HEK293 (cell line): ENCODE data around the gene CTBP2.

Experiments used
- BCL11A ChIP-seq: fragments of 450-650 bp; formaldehyde crosslinking; IDR thresholded peaks from 2 replicates; pipeline ENCODE4 v1.5.1; 2016; ENCODE audit warnings: low read depth, missing biosample characterization, missing genetic modification characterization
- BCL11B ChIP-seq: fragments of 450-650 bp; formaldehyde crosslinking; IDR thresholded peaks from 2 replicates; pipeline ENCODE4 v1.5.1; 2016; ENCODE audit warnings: low read depth, missing biosample characterization, missing genetic modification characterization
- FEZF1 ChIP-seq: fragments of 450-650 bp; formaldehyde crosslinking; IDR thresholded peaks from 2 replicates; pipeline ENCODE4 v1.5.1; 2016; ENCODE audit warnings: missing biosample characterization, missing genetic modification characterization
- HOXA7 ChIP-seq: sonication (generic); formaldehyde crosslinking; IDR thresholded peaks from 2 replicates; pipeline ENCODE4 v1.8.1; 2022; ENCODE audit warnings: missing genetic modification reagents, borderline replicate concordance
- IKZF3 ChIP-seq: fragments of 450-650 bp; IDR thresholded peaks from 2 replicates; pipeline ENCODE4 v1.5.0; 2018; ENCODE audit warnings: missing biosample characterization, mild to moderate bottlenecking, missing genetic modification characterization, moderate library complexity
- KLF8 ChIP-seq: fragments of 450-650 bp; formaldehyde crosslinking; IDR thresholded peaks from 2 replicates; pipeline ENCODE4 v1.5.1; 2016; ENCODE audit warnings: missing biosample characterization, missing genetic modification characterization
- MZF1 ChIP-seq: fragments of 450-650 bp; formaldehyde crosslinking; IDR thresholded peaks from 2 replicates; pipeline ENCODE4 v1.5.1; 2017; ENCODE audit warnings: missing biosample characterization, missing genetic modification characterization, borderline replicate concordance
- OSR2 ChIP-seq: fragments of 450-650 bp; formaldehyde crosslinking; IDR thresholded peaks from 2 replicates; pipeline ENCODE4 v1.5.1; 2016; ENCODE audit warnings: missing biosample characterization, missing genetic modification characterization
- PRDM6 ChIP-seq: fragments of 450-650 bp; formaldehyde crosslinking; IDR thresholded peaks from 2 replicates; pipeline ENCODE4 v1.5.1; 2017; ENCODE audit warnings: missing biosample characterization, missing genetic modification characterization
- SALL2 ChIP-seq: fragments of 450-650 bp; formaldehyde crosslinking; IDR thresholded peaks from 2 replicates; pipeline ENCODE4 v1.5.0; 2017; ENCODE audit warnings: missing biosample characterization, mild to moderate bottlenecking, missing genetic modification characterization, borderline replicate concordance
- WT1 ChIP-seq: fragments of 450-650 bp; formaldehyde crosslinking; IDR thresholded peaks from 2 replicates; pipeline ENCODE4 v1.5.1; 2016; ENCODE audit warnings: missing biosample characterization, missing genetic modification characterization
- YY2 ChIP-seq: fragments of 450-650 bp; formaldehyde crosslinking; IDR thresholded peaks from 2 replicates; pipeline ENCODE4 v1.5.1; 2016; ENCODE audit warnings: missing biosample characterization, missing genetic modification characterization
- ZBTB20 ChIP-seq: fragments of 450-650 bp; formaldehyde crosslinking; IDR thresholded peaks from 2 replicates; pipeline ENCODE4 v1.5.1; 2016; ENCODE audit warnings: missing biosample characterization, missing genetic modification characterization
- ZFHX2 ChIP-seq: fragments of 450-650 bp; formaldehyde crosslinking; conservative IDR thresholded peaks from 2 replicates; pipeline ENCODE4 v1.5.1; 2016; ENCODE audit warnings: missing biosample characterization, missing genetic modification characterization
- ZFP69B ChIP-seq: fragments of 450-650 bp; formaldehyde crosslinking; IDR thresholded peaks from 2 replicates; pipeline ENCODE4 v1.5.1; 2016; ENCODE audit warnings: missing biosample characterization, missing genetic modification characterization
- ZNF112 ChIP-seq: fragments of 450-650 bp; formaldehyde crosslinking; IDR thresholded peaks from 2 replicates; pipeline ENCODE4 v1.5.0; 2017; ENCODE audit warnings: missing biosample characterization, missing genetic modification characterization
- ZNF121 ChIP-seq: fragments of 450-650 bp; formaldehyde crosslinking; IDR thresholded peaks from 2 replicates; pipeline ENCODE4 v1.5.1; 2016; ENCODE audit warnings: missing biosample characterization, missing genetic modification characterization
- ZNF140 ChIP-seq: fragments of 450-650 bp; formaldehyde crosslinking; IDR thresholded peaks from 2 replicates; pipeline ENCODE4 v1.5.1; 2016; ENCODE audit warnings: missing biosample characterization, missing genetic modification characterization
- ZNF155 ChIP-seq: fragments of 450-650 bp; formaldehyde crosslinking; IDR thresholded peaks from 2 replicates; pipeline ENCODE4 v1.5.1; 2016; ENCODE audit warnings: missing biosample characterization, missing genetic modification characterization
- ZNF157 ChIP-seq: fragments of 450-650 bp; formaldehyde crosslinking; IDR thresholded peaks from 2 replicates; pipeline ENCODE4 v1.5.1; 2016; ENCODE audit warnings: missing biosample characterization, missing genetic modification characterization
- ZNF19 ChIP-seq: fragments of 450-650 bp; formaldehyde crosslinking; IDR thresholded peaks from 2 replicates; pipeline ENCODE4; 2016; ENCODE audit warnings: missing biosample characterization, missing genetic modification characterization, low read depth
- ZNF202 ChIP-seq: fragments of 450-650 bp; formaldehyde crosslinking; IDR thresholded peaks from 2 replicates; pipeline ENCODE4 v1.5.1; 2016; ENCODE audit warnings: missing biosample characterization, missing genetic modification characterization, borderline replicate concordance
- ZNF335 ChIP-seq: fragments of 450-650 bp; formaldehyde crosslinking; conservative IDR thresholded peaks from 2 replicates; pipeline ENCODE4 v1.5.1; 2016; ENCODE audit warnings: missing biosample characterization, missing genetic modification characterization
- ZNF366 ChIP-seq: fragments of 450-650 bp; formaldehyde crosslinking; conservative IDR thresholded peaks from 2 replicates; pipeline ENCODE4 v1.5.1; 2016; ENCODE audit warnings: missing biosample characterization, missing genetic modification characterization
- ZNF48 ChIP-seq: fragments of 450-650 bp; formaldehyde crosslinking; IDR thresholded peaks from 2 replicates; pipeline ENCODE4 v1.5.1; 2016; ENCODE audit warnings: missing biosample characterization, missing genetic modification characterization
- ZNF785 ChIP-seq: fragments of 450-650 bp; formaldehyde crosslinking; IDR thresholded peaks from 2 replicates; pipeline ENCODE4 v1.5.1; 2016; ENCODE audit warnings: missing biosample characterization, missing genetic modification characterization
- ZNF791 ChIP-seq: fragments of 450-650 bp; formaldehyde crosslinking; IDR thresholded peaks from 2 replicates; pipeline ENCODE4 v1.5.1; 2016; ENCODE audit warnings: missing biosample characterization, missing genetic modification characterization
- ZNF830 ChIP-seq: fragments of 450-650 bp; IDR thresholded peaks from 2 replicates; pipeline ENCODE4 v1.5.0; 2018; ENCODE audit warnings: missing biosample characterization, missing genetic modification characterization, low read depth, mild to moderate bottlenecking, moderate library complexity
- ZNF837 ChIP-seq: fragments of 450-650 bp; formaldehyde crosslinking; IDR thresholded peaks from 2 replicates; pipeline ENCODE4 v1.5.1; 2016; ENCODE audit warnings: missing biosample characterization, missing genetic modification characterization
- ZNF843 ChIP-seq: fragments of 450-650 bp; formaldehyde crosslinking; IDR thresholded peaks from 2 replicates; pipeline ENCODE4 v1.5.1; 2016; ENCODE audit warnings: missing biosample characterization, missing genetic modification characterization
- ZSCAN16 ChIP-seq: fragments of 450-650 bp; formaldehyde crosslinking; IDR thresholded peaks from 2 replicates; pipeline ENCODE4 v1.5.1; 2016; ENCODE audit warnings: missing biosample characterization, missing genetic modification characterization
- ZSCAN5A ChIP-seq: fragments of 450-650 bp; formaldehyde crosslinking; IDR thresholded peaks from 2 replicates; pipeline ENCODE4 v1.5.1; 2016; ENCODE audit warnings: missing biosample characterization, missing genetic modification characterization
- TF ChIP-seq, protein P1 (sequence below): fragments of 450-650 bp; formaldehyde crosslinking; IDR thresholded peaks from 2 replicates; pipeline ENCODE4 v1.5.1; 2016; ENCODE audit warnings: missing biosample characterization, missing genetic modification characterization
- TF ChIP-seq, protein P2 (sequence below): fragments of 450-650 bp; formaldehyde crosslinking; IDR thresholded peaks from 2 replicates; pipeline ENCODE4 v1.5.1; 2017; ENCODE audit warnings: missing biosample characterization, missing genetic modification characterization
- TF ChIP-seq, protein P3 (sequence below): fragments of 450-650 bp; formaldehyde crosslinking; IDR thresholded peaks from 2 replicates; pipeline ENCODE4 v1.5.1; 2016; ENCODE audit warnings: missing biosample characterization, missing genetic modification characterization, borderline replicate concordance

The CTBP2 gene

GRCh38 chr10:124939290-124939689 lies 221.1 kb downstream of the CTBP2 start (continued):
- TF ChIP-seq SALL2 (tag by site-specific recombination) (no peak), BCL11A (tag by site-specific recombination) (0 out of 2 replicates have a peak, but pooled peaks have one; percentile 35), ZNF112 (tag by site-specific recombination) (no peak), ZSCAN16 (tag by site-specific recombination) (no peak), ZNF791 (tag by site-specific recombination) (no peak), ZNF335 (tag by site-specific recombination) (no peak), FEZF1 (tag by site-specific recombination) (0 out of 2 replicates have a peak, but pooled peaks have one; percentile 24), ZFP69B (tag by site-specific recombination) (no peak), WT1 (tag by site-specific recombination) (peak; percentile 28; the same call in 1 of the 2 replicates), BCL11B (tag by site-specific recombination) (no peak), IKZF3 (tag by site-specific recombination) (0 out of 2 replicates have a peak, but pooled peaks have one; percentile 16), PRDM6 (tag by site-specific recombination) (peak; percentile 79), ZNF366 (peak; percentile 60; the same call in 1 of the 2 replicates), YY2 (tag by site-specific recombination) (no peak), HOXA7 (no peak), ZNF121 (tag by site-specific recombination) (no peak), ZNF19 (no peak), ZBTB20 (no peak), ZNF202 (tag by site-specific recombination) (no peak), ZSCAN5A (no peak), ZNF140 (tag by site-specific recombination) (no peak), OSR2 (tag by site-specific recombination) (peak; percentile 63), ZNF155 (tag by site-specific recombination) (no peak), KLF8 (no peak), ZNF837 (no peak), ZFHX2 (tag by site-specific recombination) (no peak), ZNF830 (no peak), ZNF48 (no peak), ZNF157 (tag by site-specific recombination) (no peak), ZNF785 (tag by site-specific recombination) (no peak), MZF1 (no peak), ZNF843 (tag by site-specific recombination) (peak; percentile 56; the same call in 1 of the 2 replicates)
- TF ChIP-seq, protein P1, sequence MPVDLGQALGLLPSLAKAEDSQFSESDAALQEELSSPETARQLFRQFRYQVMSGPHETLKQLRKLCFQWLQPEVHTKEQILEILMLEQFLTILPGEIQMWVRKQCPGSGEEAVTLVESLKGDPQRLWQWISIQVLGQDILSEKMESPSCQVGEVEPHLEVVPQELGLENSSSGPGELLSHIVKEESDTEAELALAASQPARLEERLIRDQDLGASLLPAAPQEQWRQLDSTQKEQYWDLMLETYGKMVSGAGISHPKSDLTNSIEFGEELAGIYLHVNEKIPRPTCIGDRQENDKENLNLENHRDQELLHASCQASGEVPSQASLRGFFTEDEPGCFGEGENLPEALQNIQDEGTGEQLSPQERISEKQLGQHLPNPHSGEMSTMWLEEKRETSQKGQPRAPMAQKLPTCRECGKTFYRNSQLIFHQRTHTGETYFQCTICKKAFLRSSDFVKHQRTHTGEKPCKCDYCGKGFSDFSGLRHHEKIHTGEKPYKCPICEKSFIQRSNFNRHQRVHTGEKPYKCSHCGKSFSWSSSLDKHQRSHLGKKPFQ: no peak
- TF ChIP-seq, protein P2, sequence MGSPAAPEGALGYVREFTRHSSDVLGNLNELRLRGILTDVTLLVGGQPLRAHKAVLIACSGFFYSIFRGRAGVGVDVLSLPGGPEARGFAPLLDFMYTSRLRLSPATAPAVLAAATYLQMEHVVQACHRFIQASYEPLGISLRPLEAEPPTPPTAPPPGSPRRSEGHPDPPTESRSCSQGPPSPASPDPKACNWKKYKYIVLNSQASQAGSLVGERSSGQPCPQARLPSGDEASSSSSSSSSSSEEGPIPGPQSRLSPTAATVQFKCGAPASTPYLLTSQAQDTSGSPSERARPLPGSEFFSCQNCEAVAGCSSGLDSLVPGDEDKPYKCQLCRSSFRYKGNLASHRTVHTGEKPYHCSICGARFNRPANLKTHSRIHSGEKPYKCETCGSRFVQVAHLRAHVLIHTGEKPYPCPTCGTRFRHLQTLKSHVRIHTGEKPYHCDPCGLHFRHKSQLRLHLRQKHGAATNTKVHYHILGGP (tag by site-specific recombination): no peak
- TF ChIP-seq, protein P3, sequence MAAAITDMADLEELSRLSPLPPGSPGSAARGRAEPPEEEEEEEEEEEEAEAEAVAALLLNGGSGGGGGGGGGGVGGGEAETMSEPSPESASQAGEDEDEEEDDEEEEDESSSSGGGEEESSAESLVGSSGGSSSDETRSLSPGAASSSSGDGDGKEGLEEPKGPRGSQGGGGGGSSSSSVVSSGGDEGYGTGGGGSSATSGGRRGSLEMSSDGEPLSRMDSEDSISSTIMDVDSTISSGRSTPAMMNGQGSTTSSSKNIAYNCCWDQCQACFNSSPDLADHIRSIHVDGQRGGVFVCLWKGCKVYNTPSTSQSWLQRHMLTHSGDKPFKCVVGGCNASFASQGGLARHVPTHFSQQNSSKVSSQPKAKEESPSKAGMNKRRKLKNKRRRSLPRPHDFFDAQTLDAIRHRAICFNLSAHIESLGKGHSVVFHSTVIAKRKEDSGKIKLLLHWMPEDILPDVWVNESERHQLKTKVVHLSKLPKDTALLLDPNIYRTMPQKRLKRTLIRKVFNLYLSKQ (tag by site-specific recombination): no peak
